Muscle of leg (tissue), 11 donors: ENCODE measurements around the gene SPDYE2. TPM values are rescaled to one million over a fixed set of nuclear protein-coding genes. Genes with fewer than 3 reads are reported as not detected.
"Not testable (repeated sequence)": the region's sequence is repeated elsewhere in the genome, so short reads cannot be mapped to it uniquely, and the experiment has no call there.

ENCODE experiments used
- DNase-seq: peaks from one replicate; pipeline ENCODE4 v3.0.0; 2013
- H3K27ac ChIP-seq: one replicate; pipeline ENCODE4 v1.5.1; 2013; ENCODE audit warnings: mild to moderate bottlenecking, low read length, control low read depth
- H3K27me3 ChIP-seq: one replicate; pipeline ENCODE4 v1.6.1; 2013; ENCODE audit warnings: low read length; ENCODE audit not compliant: control insufficient read depth, insufficient read depth
- H3K36me3 ChIP-seq: one replicate; pipeline ENCODE4 v1.6.1; 2013; ENCODE audit warnings: low read length; ENCODE audit not compliant: control insufficient read depth, insufficient read depth
- H3K4me1 ChIP-seq: one replicate; pipeline ENCODE4 v1.6.1; 2013; ENCODE audit warnings: low read length; ENCODE audit not compliant: control insufficient read depth, insufficient read depth
- H3K4me3 ChIP-seq: one replicate; pipeline ENCODE4 v1.5.1; 2013; ENCODE audit warnings: low read length, control low read depth
- H3K9me3 ChIP-seq: replicated peaks from 2 replicates; pipeline ENCODE4 v1.6.1; 2013; ENCODE audit warnings: low read depth, low read length; ENCODE audit not compliant: control insufficient read depth
- WGBS: methylation state at CpG from one replicate; pipeline ENCODE4 v1.1.5; 2013; ENCODE audit warnings: missing lambda C conversion rate; ENCODE audit not compliant: insufficient coverage; 5-methylcytosine and 5-hydroxymethylcytosine counted together
- polyA plus RNA-seq, 8 donors: library from polyadenylated mRNA; unstranded; fragments of 120-200 nt; gene quantifications; one replicate each; pipeline versions ENCODE4 v1.2.1 to v1.2.3, GENCODE V29; 2013; ENCODE audit warnings: inconsistent platforms in 1 of 8, low replicate concordance in 1 of 8; ENCODE audit not compliant: insufficient read length in 8 of 8, insufficient read depth in 1 of 8
- total RNA-seq: library from RNA; stranded (reverse); fragments of 120-200 nt; gene quantifications from one replicate; pipeline ENCODE4 v1.2.4, GENCODE V29; 2013

SPDYE2 gene
- total and polyA plus RNA-seq, 9 donors, result 0.04 to 13.6 (median 3.3) TPM

DNA sequence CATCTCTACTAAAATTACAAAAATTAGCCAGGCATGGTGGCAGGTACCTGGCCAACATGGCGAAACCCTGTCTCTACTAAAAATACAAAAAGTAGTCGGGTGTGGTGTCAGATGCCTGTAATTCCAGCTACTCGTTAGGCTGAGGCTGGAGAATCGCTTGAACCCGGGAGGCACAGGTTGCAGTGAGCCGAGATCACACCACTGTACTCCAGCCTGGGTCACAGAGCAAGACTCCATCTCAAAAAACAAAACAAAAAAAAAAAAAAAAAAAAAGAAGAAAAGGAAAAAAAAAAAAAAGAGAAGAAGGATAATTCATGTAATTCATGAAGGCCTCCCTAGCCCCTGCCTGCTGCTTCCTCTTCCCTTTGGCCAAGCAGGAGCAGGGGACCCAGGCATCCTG lies 10.4 kb upstream of the SPDYE2 start:
- H3K9me3 ChIP-seq, H3K27me3 ChIP-seq, DNase-seq, H3K4me3 ChIP-seq, H3K36me3 ChIP-seq, H3K27ac ChIP-seq, H3K4me1 ChIP-seq: not testable (repeated sequence)
- WGBS, result no CpG with 5 or more reads among the region's 6 CpGs

DNA sequence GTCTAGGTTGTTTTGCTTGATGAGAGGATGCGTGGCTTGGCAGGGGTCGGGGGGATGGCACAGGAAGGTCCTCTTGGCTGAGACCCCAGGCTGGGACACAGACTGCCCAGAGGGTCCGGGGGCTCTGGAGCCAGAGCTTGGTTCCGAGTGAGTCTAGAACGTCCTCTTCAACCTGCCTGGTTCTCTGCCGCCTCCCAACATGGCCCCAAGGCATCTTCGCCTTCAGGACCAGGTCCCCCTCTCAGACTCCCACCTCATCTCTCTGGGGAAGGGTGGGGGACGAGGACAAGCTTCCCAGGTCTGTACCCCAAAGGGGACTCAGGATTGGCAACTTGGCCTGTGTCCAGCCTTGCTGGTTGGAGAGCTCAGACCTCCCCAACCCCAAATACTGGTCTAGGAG lies 8.9 kb upstream of the SPDYE2 start:
- not testable (repeated sequence) for H3K9me3 ChIP-seq, DNase-seq, H3K4me1 ChIP-seq, H3K27me3 ChIP-seq, H3K4me3 ChIP-seq, H3K36me3 ChIP-seq, H3K27ac ChIP-seq
- WGBS, result no CpG with 5 or more reads among the region's 8 CpGs

DNA sequence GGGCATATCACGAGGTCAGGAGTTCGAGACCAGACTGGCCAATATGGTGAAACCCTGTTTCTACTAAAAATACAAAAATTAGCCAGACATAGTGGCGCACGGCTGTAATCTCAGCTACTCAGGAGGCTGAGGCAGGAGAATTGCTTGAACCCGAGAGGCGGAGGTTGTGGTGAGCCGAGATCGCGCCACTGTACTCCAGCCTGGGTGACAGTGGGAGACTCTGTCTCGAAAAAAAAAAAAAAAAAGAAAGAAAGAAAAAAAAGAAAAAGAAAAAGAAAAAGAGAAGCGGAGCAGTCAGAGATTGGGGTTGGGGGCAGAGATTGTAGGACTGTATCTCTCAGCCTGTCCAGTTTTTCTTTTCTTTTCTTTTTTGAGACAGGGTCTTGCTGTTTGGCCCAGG lies 8.3 kb upstream of the SPDYE2 start:
- H3K9me3 ChIP-seq, DNase-seq, H3K36me3 ChIP-seq, H3K27me3 ChIP-seq, H3K4me3 ChIP-seq, H3K27ac ChIP-seq, H3K4me1 ChIP-seq: not testable (repeated sequence)
- WGBS, result no CpG with 5 or more reads among the region's 11 CpGs

DNA sequence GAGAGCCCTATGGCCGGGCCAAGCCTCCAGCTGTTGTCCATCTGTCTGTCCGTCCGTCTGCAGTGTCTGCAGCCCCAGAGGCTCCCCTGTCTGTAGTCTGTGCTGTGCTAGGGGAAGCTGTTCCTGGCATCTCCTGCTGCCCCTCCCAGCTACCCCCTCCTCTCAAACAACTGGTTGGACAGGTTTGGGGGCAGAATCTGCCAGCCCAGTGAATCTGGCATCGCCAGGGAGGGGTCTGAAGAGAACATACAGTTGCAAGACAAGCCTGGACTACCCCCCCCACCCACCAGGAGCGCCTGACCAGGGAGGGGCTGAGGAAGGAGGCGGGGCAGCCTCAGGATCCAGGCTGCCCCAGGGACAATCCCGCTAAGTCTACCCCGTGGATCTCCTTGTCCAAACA lies 7.4 kb upstream of the SPDYE2 start, which contains the start of gene UPK3BL2:
UPK3BL2 (minus strand) TSS at position 101 of the 400 bp plus-strand sequence; CDS start at position 41, 60 bp downstream.
- not testable (repeated sequence) for H3K4me3 ChIP-seq, H3K27me3 ChIP-seq, H3K4me1 ChIP-seq, H3K9me3 ChIP-seq, DNase-seq, H3K27ac ChIP-seq, H3K36me3 ChIP-seq
- WGBS, result no CpG with 5 or more reads among the region's 8 CpGs

DNA sequence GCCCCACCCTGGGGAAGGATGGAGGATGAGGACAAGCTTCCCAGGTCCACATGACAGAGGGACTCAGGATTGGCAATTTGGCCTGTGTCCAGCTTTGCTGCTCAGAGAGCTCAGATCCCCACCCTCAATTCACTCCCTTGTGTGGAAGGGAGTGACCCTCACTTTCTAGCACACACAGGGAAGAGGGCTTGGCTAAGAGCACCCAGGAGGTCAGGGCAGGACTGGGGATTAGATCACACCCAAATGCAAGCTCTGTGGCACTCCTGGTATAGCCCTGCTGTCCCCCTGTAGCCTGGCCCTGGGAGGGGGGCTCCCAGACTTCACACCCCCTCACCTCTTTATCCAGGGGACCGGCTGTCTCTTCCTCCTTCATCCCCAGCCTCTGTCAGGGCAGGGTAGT lies 6.7 kb upstream of the SPDYE2 start:
- H3K4me1 ChIP-seq, H3K27ac ChIP-seq, H3K36me3 ChIP-seq, H3K27me3 ChIP-seq, H3K9me3 ChIP-seq, H3K4me3 ChIP-seq, DNase-seq: not testable (repeated sequence)
- no CpG with 5 or more reads among the region's 1 CpG for WGBS

DNA sequence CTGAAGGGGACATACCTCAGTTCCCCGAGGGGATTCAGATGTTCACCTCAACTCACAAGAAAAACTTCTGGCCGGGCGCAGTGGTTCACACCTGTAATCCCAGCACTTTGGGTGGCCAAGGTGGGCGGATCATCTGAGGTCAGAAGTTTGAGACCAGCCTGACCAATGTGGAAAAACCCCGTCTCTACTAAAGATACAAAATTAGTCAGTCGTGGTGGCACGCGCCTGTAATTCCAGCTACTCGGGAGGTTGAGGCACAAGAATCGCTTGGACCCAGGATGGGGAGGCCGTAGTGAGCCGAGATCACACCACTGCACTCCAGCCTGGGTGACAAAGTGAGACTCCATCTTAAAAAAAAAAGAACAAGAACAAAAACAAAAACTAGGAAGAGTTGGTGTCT lies 5.7 kb upstream of the SPDYE2 start:
- H3K9me3 ChIP-seq, H3K27me3 ChIP-seq, H3K36me3 ChIP-seq, H3K27ac ChIP-seq, H3K4me1 ChIP-seq, DNase-seq, H3K4me3 ChIP-seq: not testable (repeated sequence)
- WGBS, result no CpG with 5 or more reads among the region's 12 CpGs

DNA sequence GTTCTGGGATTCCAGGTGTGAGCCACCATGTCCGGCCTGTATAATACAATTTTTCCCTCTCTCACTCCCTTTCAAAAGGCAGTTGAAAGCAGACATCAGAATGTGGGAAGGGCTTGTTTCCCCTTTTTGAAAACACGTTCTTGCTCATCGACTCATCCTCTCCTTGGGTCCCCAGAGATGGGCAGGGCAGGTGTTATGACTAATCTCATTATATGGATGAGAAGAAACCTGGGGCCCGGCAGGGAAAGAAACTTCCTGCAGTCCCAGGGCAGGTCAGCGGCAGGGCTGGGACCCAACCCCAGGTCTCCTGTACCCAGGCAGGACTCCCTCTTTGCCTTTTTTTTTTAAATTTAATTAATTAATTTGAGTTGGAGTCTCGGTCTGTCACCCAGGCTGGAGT lies 4.7 kb upstream of the SPDYE2 start:
- H3K27ac ChIP-seq, result not testable (repeated sequence)
- no CpG with 5 or more reads among the region's 6 CpGs for WGBS

DNA sequence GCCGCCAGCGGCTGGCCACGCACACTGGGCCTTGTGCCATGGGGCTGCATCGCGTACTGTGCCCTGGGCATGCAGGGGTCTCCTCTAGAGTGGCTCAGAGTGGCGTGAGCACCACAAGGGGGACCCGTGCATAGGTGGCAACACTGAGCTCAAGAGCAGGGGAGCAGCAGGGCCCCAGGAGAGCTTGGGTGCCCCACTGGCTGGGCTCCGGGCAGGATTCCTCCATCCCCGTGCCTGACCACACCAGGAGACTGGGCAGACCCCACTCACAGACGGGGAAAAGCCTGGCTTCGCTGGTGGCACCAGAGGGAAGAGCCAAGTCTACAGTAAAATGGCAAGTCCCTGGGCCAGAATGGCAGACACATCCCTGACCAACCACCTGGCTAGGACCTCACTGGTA lies 17.6 kb downstream of the SPDYE2 start:
- H3K4me3 ChIP-seq, H3K9me3 ChIP-seq, DNase-seq, H3K27me3 ChIP-seq, H3K4me1 ChIP-seq, H3K27ac ChIP-seq, H3K36me3 ChIP-seq: not testable (repeated sequence)
- no CpG with 5 or more reads among the region's 11 CpGs for WGBS

More for the DNA sequence above, 4.7 kb upstream of the SPDYE2 start:
- H3K4me3 ChIP-seq, H3K9me3 ChIP-seq, DNase-seq, H3K27me3 ChIP-seq, H3K36me3 ChIP-seq, H3K4me1 ChIP-seq: not testable (repeated sequence)

DNA sequence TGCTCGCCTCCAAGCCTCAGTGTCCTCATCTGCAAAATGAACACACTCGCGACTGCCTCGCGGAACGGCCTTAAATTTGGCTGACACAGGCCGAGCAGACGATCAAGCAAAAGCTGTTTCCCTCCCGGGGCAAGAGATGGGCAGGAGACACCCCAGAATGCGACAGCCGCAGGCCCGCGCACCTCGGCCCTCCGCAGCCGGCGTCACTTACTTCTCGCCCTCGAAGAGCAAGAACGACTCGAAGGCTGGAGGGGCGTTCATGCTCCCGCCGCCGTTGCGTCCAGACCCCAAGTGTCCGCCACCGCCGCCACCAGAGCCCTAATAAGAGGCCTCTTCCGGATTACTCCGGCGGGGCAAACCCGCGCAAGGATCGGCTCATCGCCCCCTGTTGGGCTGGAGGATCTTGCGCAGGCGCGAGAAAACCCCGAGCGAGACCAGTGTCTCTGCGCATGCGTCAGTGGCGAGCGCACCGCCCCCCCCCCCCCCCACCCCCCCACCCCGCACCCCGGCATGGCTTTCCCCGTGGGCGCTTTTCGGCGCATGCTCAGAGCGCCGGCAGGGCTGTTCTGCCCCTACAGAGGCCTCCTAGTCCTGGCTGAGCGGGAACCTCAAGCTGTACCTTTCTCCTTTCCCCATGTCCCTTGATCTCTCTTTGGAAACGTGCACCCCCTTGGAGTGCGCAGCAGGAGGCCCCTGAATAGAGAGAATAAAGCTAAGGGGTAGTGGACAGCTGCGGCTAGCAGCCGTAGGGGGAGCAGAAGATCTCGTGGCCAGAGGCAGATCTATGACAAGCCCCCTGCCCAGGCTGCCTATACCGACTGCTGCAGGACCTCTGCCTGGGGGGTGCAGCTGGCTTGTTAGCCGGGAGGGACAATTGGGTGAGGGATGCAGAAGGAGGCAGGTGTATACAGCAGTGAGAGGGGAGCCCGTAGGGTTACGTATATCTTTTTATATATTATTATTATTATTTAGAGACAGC lies 21.5 kb downstream of the SPDYE2 start, which contains the start of gene POLR2J3:
POLR2J3 (minus strand) TSS at position 323 of the 979 bp plus-strand sequence; CDS start at position 261, 62 bp downstream.
- not testable (repeated sequence) for H3K27ac ChIP-seq, H3K27me3 ChIP-seq, H3K4me1 ChIP-seq, H3K36me3 ChIP-seq, H3K9me3 ChIP-seq
- peak within 1 kb of the TSS; percentile 56 for H3K4me3 ChIP-seq
- 0% methylated on average over 24 of the region's 64 CpGs for WGBS
- peak; percentile 93 for DNase-seq

DNA sequence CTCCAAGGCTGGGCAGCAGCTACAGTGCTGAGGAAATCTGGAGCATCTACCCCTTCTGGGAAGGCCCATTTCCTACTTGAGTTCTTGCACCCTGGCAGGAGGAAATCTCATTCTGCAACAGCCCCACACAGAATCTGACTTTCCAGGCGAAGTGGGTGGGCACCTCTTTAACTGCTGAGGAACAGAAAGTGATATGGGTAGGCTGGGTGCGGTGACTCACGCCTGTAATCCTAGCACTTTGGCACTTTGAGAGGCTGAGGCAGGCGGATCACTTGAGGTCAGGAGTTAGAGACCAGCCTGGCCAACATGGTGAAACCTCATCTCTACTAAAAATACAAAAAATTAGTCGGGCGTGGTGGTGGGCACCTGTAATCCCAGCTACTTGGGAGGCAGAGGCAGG lies 23.6 kb downstream of the SPDYE2 start:
- H3K27me3 ChIP-seq, H3K27ac ChIP-seq, H3K4me1 ChIP-seq, H3K4me3 ChIP-seq, DNase-seq, H3K36me3 ChIP-seq, H3K9me3 ChIP-seq: not testable (repeated sequence)
- WGBS, result no CpG with 5 or more reads among the region's 6 CpGs
